Endothelial cell (in vitro differentiated cells): ENCODE measurements around the gene BPTF. TPM values are rescaled to one million over a fixed set of nuclear protein-coding genes. Genes with fewer than 3 reads are reported as not detected.

Source experiments
- DNase-seq: peaks from one replicate; pipeline ENCODE4 v3.0.0; 2021; ENCODE audit warnings: low spot score
- H3K27ac Mint-ChIP-seq: one replicate; pipeline ENCODE4 v1.8.0; 2021; ENCODE audit warnings: mixed read lengths, inconsistent platforms; ENCODE audit not compliant: unreplicated experiment
- H3K27me3 Mint-ChIP-seq: one replicate; pipeline ENCODE4 v1.8.0; 2021; ENCODE audit warnings: mild to moderate bottlenecking, moderate library complexity, mixed read lengths, inconsistent platforms; ENCODE audit not compliant: unreplicated experiment
- H3K36me3 Mint-ChIP-seq: one replicate; pipeline ENCODE4 v1.8.0; 2021; ENCODE audit warnings: mild to moderate bottlenecking, low read depth, mixed read lengths, inconsistent platforms; ENCODE audit not compliant: unreplicated experiment
- H3K4me1 Mint-ChIP-seq: one replicate; pipeline ENCODE4 v1.8.0; 2021; ENCODE audit warnings: mild to moderate bottlenecking, mixed read lengths, inconsistent platforms; ENCODE audit not compliant: unreplicated experiment
- H3K4me3 Mint-ChIP-seq: one replicate; pipeline ENCODE4 v1.8.0; 2021; ENCODE audit warnings: mild to moderate bottlenecking, mixed read lengths, inconsistent platforms; ENCODE audit not compliant: unreplicated experiment
- H3K9me3 Mint-ChIP-seq: one replicate; pipeline ENCODE4 v1.8.0; 2021; ENCODE audit warnings: mixed read lengths, inconsistent platforms; ENCODE audit not compliant: unreplicated experiment
- CTCF ChIP-seq: fragments of 200-600 bp; sonication (generic); IDR thresholded peaks from one replicate; pipeline ENCODE4 v1.5.0; 2021; ENCODE audit warnings: antibody characterized with exemption; ENCODE audit not compliant: unreplicated experiment
- total RNA-seq: library from RNA; stranded (reverse); fragmentation: NEBNext Ultra II Directional; extraction: Animal tissue kit (Norgen Biotek cat#: 25700); gene quantifications from one replicate; pipeline ENCODE4 v1.2.1, GENCODE V29; 2021; ENCODE audit not compliant: unreplicated experiment

Gene BPTF
- total RNA-seq, 1 donor from 2014 or later: 115 TPM

GRCh38 chr17:67998466-67998865, 173.2 kb downstream of the BPTF start:
- H3K27me3 Mint-ChIP-seq: peaks cover 6% of the 10 kb centered on the region
- H3K36me3 Mint-ChIP-seq: no peaks in the 10 kb centered on the region
- H3K4me3 Mint-ChIP-seq: no peak overlapping the region
- H3K9me3 Mint-ChIP-seq: no peaks in the 10 kb centered on the region
- H3K4me1 Mint-ChIP-seq: peaks cover 14% of the 10 kb centered on the region
- no peak for DNase-seq
- no peak for TF ChIP-seq CTCF
- no peak overlapping the region for H3K27ac Mint-ChIP-seq

GRCh38 chr17:67999291-67999911, 174.1 kb downstream of the BPTF start:
- no peak overlapping the region for H3K4me3 Mint-ChIP-seq
- peaks cover 14% of the 10 kb centered on the region for H3K4me1 Mint-ChIP-seq
- no peak overlapping the region for H3K27ac Mint-ChIP-seq
- H3K9me3 Mint-ChIP-seq: no peaks in the 10 kb centered on the region
- no peak for DNase-seq
- H3K36me3 Mint-ChIP-seq: no peaks in the 10 kb centered on the region
- no peak for TF ChIP-seq CTCF
- peaks cover 6% of the 10 kb centered on the region for H3K27me3 Mint-ChIP-seq

- H3K27ac Mint-ChIP-seq: no peak overlapping the region
- no peak for DNase-seq
- H3K9me3 Mint-ChIP-seq: no peaks in the 10 kb centered on the region
- no peak for TF ChIP-seq CTCF
- no peaks in the 10 kb centered on the region for H3K27me3 Mint-ChIP-seq
- H3K36me3 Mint-ChIP-seq: no peaks in the 10 kb centered on the region
- H3K4me1 Mint-ChIP-seq: no peaks in the 10 kb centered on the region
- H3K4me3 Mint-ChIP-seq: no peak overlapping the region
These were observed 178.9 kb downstream of the BPTF start for GRCh38 chr17:68004201-68004600.

GRCh38 chr17:68006797-68007196, 181.5 kb downstream of the BPTF start:
- Mint-ChIP-seq H3K9me3 (no peaks in the 10 kb centered on the region), H3K4me1 (no peaks in the 10 kb centered on the region), H3K27me3 (peaks cover 1% of the 10 kb centered on the region), H3K36me3 (no peaks in the 10 kb centered on the region), H3K27ac (no peak overlapping the region), H3K4me3 (no peak overlapping the region)
- TF ChIP-seq CTCF: no peak
- DNase-seq: no peak

- Mint-ChIP-seq H3K9me3 (no peaks in the 10 kb centered on the region), H3K27me3 (peaks cover 5% of the 10 kb centered on the region), H3K4me3 (no peak overlapping the region), H3K27ac (no peak overlapping the region), H3K4me1 (peaks cover 10% of the 10 kb centered on the region), H3K36me3 (no peaks in the 10 kb centered on the region)
- TF ChIP-seq CTCF: peak; percentile 72
- peak; percentile 70 for DNase-seq
These were observed 185.9 kb downstream of the BPTF start for GRCh38 chr17:68011199-68011665.
